Stimulated activated CD4-positive, alpha-beta T cell treated with anti-CD3 and anti-CD28 coated beads, Interleukin-1b, Interleukin-23, amount 100 ng/mL, for 48 hours (primary cell): Measurements from ENCODE around the gene METAP1.
"Not testable (repeated sequence)": the region's sequence is repeated elsewhere in the genome, so short reads cannot be mapped to it uniquely, and the experiment has no call there.

Experiments
- DNase-seq: peaks from one replicate; pipeline ENCODE4 v3.0.0-alpha.2; 2020

METAP1 gene

DNA sequence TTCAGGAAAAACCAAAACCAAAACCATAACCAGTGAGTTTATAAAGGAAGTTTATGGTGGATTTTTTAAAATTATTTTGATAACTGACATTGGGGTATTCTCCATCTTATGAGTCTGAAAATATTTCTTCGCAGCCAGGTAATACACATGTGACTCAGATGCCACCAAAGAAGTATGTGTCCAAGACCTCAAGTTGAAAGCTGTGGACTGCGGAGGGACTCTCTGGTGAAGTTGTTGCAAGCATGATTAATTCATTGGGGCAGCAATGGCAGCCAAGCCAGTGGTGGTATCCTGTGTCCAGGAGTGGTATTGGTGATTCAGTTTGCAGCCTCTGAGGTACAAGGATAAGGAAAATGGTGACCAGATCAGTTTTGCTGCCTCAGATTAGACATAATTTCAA is 107.1 kb downstream of the METAP1 start:
- DNase-seq: no peak

DNA sequence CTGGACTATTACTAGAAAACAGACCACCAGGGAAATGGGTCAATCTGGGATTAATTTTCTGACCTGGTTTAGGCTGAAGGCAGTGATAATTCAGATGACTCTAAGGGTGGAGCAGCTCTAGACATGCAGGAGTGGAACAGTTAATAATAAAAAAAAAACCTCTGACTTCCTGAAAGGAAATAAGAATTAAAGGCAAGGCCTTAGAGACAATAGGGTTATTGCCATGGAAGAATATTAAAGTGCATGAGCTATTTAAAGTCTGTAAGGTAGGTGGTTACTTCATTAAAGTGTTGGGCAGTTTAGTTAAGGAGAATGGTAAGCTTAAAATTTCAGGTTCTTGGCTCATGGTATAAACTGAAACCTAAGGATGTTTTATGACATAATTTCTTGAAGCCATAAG is 107.6 kb downstream of the METAP1 start:
- no peak for DNase-seq

DNA sequence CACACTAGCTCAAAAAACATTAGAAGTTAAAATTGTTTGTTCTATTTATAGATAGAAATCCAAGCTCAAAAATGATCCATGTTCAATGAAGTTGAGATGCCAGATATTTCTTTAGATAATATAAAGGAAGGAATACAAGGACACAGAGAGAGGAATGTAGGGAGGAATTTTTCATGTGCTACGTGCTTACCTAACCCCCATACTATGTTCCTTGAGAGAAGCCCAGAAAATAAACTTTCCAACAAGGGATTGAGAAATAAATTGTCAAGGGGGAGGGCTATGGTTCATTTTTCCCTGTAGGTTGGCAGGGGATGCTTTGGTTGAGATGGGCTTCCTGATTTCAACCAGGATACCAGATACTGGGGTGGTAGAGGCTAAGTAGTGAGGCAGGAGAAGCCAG is 108.6 kb downstream of the METAP1 start:
- no peak for DNase-seq

DNA sequence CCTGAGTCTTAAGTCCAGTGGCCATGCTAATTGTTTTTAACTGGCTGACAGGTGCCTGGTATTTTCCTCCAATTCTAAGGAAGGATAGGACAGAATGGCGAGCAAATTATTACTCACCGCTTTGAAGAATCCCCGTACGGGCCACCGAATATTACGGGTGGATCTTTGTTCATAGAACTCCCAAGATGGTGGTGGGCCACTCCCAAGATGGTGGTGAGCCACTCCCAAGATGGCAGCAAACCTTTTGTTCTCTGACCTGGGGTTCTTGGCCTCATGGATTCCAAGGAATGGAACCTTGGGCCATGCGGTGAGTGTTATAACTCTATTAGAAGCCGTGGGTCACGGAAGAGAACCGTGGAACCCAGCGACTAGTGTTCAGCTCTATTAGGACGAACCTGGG is 113.8 kb downstream of the METAP1 start:
- not testable (repeated sequence) for DNase-seq
